ENCODE data around the gene TNKS2. TPM values are rescaled to one million over a fixed set of nuclear protein-coding genes. Genes with fewer than 3 reads are reported as not detected.

The TNKS2 gene
- total RNA-seq, 1 donor from 2014 or later, result 52.5 TPM

- Mint-ChIP-seq H3K9me3 (ENCODE audit: unreplicated experiment) (no peaks in the 10 kb centered on the region), H3K4me3 (ENCODE audit: unreplicated experiment) (no peak overlapping the region), H3K4me1 (ENCODE audit: unreplicated experiment) (peaks cover 13% of the 10 kb centered on the region), H3K27ac (ENCODE audit: unreplicated experiment) (no peak overlapping the region), H3K36me3 (ENCODE audit: low read depth, unreplicated experiment) (no peaks in the 10 kb centered on the region), H3K27me3 (ENCODE audit: unreplicated experiment) (peaks cover 5% of the 10 kb centered on the region)
- no peak for DNase-seq (ENCODE audit: low spot score)
- TF ChIP-seq CTCF (IDR thresholded peaks at IDR 0.05; ENCODE audit: unreplicated experiment), result no peak
These were observed 67.4 kb downstream of the TNKS2 start for GRCh38 chr10:91865562-91866081.

- no peak overlapping the region for H3K27ac Mint-ChIP-seq (ENCODE audit: unreplicated experiment)
- DNase-seq (ENCODE audit: low spot score), result no peak
- H3K27me3 Mint-ChIP-seq (ENCODE audit: unreplicated experiment), result peaks cover 1% of the 10 kb centered on the region
- H3K4me3 Mint-ChIP-seq (ENCODE audit: unreplicated experiment), result no peak overlapping the region
- TF ChIP-seq CTCF (IDR thresholded peaks at IDR 0.05; ENCODE audit: unreplicated experiment), result no peak
- H3K4me1 Mint-ChIP-seq (ENCODE audit: unreplicated experiment), result peaks cover 3% of the 10 kb centered on the region
- no peaks in the 10 kb centered on the region for H3K36me3 Mint-ChIP-seq (ENCODE audit: low read depth, unreplicated experiment)
- no peaks in the 10 kb centered on the region for H3K9me3 Mint-ChIP-seq (ENCODE audit: unreplicated experiment)
These were observed 76.9 kb downstream of the TNKS2 start for GRCh38 chr10:91875156-91875555.

GRCh38 chr10:91875779-91876178 is 77.6 kb downstream of the TNKS2 start:
- no peak for TF ChIP-seq CTCF (IDR thresholded peaks at IDR 0.05; ENCODE audit: unreplicated experiment)
- Mint-ChIP-seq H3K4me3 (ENCODE audit: unreplicated experiment) (no peak overlapping the region), H3K27ac (ENCODE audit: unreplicated experiment) (no peak overlapping the region), H3K36me3 (ENCODE audit: low read depth, unreplicated experiment) (no peaks in the 10 kb centered on the region), H3K9me3 (ENCODE audit: unreplicated experiment) (no peaks in the 10 kb centered on the region), H3K4me1 (ENCODE audit: unreplicated experiment) (peaks cover 5% of the 10 kb centered on the region), H3K27me3 (ENCODE audit: unreplicated experiment) (peaks cover 1% of the 10 kb centered on the region)
- no peak for DNase-seq (ENCODE audit: low spot score)

- peaks cover 12% of the 10 kb centered on the region for H3K4me1 Mint-ChIP-seq (ENCODE audit: unreplicated experiment)
- TF ChIP-seq CTCF (IDR thresholded peaks at IDR 0.05; ENCODE audit: unreplicated experiment), result no peak
- no peak overlapping the region for H3K27ac Mint-ChIP-seq (ENCODE audit: unreplicated experiment)
These were observed 81.4 kb downstream of the TNKS2 start for GRCh38 chr10:91879515-91880170.

GRCh38 chr10:91880310-91880709 is 82.1 kb downstream of the TNKS2 start:
- no peaks in the 10 kb centered on the region for H3K9me3 Mint-ChIP-seq (ENCODE audit: unreplicated experiment)
- H3K4me1 Mint-ChIP-seq (ENCODE audit: unreplicated experiment), result peaks cover 12% of the 10 kb centered on the region
- H3K4me3 Mint-ChIP-seq (ENCODE audit: unreplicated experiment), result no peak overlapping the region
- no peak overlapping the region for H3K27ac Mint-ChIP-seq (ENCODE audit: unreplicated experiment)
- no peaks in the 10 kb centered on the region for H3K27me3 Mint-ChIP-seq (ENCODE audit: unreplicated experiment)
- no peak for TF ChIP-seq CTCF (IDR thresholded peaks at IDR 0.05; ENCODE audit: unreplicated experiment)
- no peak for DNase-seq (ENCODE audit: low spot score)
- no peaks in the 10 kb centered on the region for H3K36me3 Mint-ChIP-seq (ENCODE audit: low read depth, unreplicated experiment)

More at GRCh38 chr10:91879515-91880170, 81.4 kb downstream of the TNKS2 start:
- H3K36me3 Mint-ChIP-seq (ENCODE audit: low read depth, unreplicated experiment), result no peaks in the 10 kb centered on the region
- H3K27me3 Mint-ChIP-seq (ENCODE audit: unreplicated experiment), result peaks cover 1% of the 10 kb centered on the region
- H3K4me3 Mint-ChIP-seq (ENCODE audit: unreplicated experiment), result no peak overlapping the region
- no peak for DNase-seq (ENCODE audit: low spot score)
- no peaks in the 10 kb centered on the region for H3K9me3 Mint-ChIP-seq (ENCODE audit: unreplicated experiment)
